NOMO-1 treated with dmso at 0.1 percent for 144 hours (cell line): ENCODE results near the gene ACOT8.
"Not testable (repeated sequence)": the region's sequence is repeated elsewhere in the genome, so short reads cannot be mapped to it uniquely, and the experiment has no call there.

Source experiments
- DNase-seq: peaks from one replicate; lab custom pipeline; 2025; ENCODE audit not compliant: unreplicated experiment; lab: John Stamatoyannopoulos, UW

The ACOT8 gene

GRCh38 chr20:45857114-45857881, at the start of gene ACOT8, which contains the start of gene ZSWIM3:
ACOT8 (minus strand) TSS chr20:45857392; CDS start chr20:45857315, 77 bp downstream.
ZSWIM3 (plus strand) TSS chr20:45857614; CDS start chr20:45857826, 212 bp downstream.
- peak; percentile 99 for DNase-seq

- no peak for DNase-seq
These were observed 48.4 kb upstream of the ACOT8 start for GRCh38 chr20:45905505-45906079.

DNA sequence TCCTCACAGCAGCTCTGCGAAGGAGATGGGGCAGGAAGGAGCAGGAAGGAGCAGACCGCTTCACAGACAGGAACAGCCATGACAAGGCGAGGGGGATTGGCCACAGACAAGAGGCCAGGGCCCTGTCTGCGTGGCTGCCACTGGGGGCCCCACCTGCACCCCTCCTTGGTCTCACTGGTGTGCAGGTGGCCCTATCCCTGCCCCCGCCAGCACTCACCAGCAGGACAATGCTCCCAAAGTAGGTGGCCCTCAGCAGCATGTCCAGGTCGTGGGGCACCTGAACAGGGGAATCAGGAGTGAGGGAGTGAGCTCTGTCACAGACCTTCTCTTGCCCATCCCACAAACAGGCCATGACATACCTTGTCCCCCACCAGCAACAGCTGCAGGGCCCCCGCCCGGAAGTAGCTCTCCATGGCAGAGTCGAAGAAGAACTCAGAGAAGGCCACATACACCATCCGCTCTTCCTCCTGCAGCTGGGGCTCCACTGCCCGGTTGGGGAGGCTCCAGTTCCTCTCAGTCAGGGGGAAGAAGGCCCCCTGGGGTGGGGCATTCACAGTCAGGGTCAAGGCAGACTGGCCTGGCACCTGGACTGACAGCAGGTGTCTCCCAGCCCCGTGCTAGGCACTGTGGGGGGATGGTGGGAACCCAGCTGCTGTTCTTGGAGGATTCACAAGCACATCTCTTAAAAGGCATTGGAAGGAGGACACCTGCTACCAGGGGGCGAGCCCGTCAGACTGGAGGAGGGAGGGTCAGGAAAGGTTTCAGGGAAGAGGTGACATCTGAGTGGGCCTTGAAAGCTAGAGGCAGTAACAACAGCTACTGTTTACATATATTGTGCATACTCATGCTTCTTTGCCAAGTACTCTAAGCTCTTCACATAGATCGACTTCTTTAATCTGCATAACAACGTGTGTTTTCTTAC, 47.7 kb upstream of the ACOT8 start:
- no peak for DNase-seq

GRCh38 chr20:45902199-45902701, 45.1 kb upstream of the ACOT8 start:
- DNase-seq, result no peak

- DNase-seq, result not testable (repeated sequence)
These were observed 44.1 kb upstream of the ACOT8 start for GRCh38 chr20:45901332-45901731.

- no peak for DNase-seq
These were observed 42.0 kb upstream of the ACOT8 start for GRCh38 chr20:45899046-45899835.

DNA sequence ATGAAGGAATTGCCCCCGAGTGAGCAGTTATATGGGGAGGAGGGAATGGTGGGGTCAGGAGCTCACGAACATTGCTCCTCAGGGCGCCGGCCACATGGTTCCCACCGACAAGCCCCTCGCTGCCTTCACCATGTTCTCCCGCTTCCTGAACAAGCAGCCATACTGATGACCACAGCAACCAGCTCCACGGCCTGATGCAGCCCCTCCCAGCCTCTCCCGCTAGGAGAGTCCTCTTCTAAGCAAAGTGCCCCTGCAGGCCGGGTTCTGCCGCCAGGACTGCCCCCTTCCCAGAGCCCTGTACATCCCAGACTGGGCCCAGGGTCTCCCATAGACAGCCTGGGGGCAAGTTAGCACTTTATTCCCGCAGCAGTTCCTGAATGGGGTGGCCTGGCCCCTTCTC, 41.1 kb upstream of the ACOT8 start:
- DNase-seq, result no peak

GRCh38 chr20:45897692-45898091, 40.5 kb upstream of the ACOT8 start:
- no peak for DNase-seq

DNA sequence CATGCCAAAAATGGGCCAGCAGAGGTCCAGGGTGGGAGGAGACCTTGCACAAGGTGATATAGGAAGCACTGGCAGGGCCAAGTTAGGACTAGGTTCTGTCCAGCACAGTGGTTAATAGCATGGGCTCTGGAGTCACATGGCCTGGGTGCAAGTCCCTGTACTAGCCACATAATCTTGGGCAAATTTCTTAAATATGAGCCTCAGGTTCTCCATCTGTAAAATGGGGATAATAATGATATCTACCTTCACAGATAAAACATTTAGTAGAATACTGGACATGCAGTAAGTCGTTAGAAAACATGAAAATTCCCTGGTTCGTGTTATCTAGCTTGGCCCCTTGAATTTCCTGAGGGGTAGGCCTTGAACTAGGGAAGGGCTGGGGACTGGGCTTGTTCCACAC, 40.1 kb upstream of the ACOT8 start:
- no peak for DNase-seq

DNA sequence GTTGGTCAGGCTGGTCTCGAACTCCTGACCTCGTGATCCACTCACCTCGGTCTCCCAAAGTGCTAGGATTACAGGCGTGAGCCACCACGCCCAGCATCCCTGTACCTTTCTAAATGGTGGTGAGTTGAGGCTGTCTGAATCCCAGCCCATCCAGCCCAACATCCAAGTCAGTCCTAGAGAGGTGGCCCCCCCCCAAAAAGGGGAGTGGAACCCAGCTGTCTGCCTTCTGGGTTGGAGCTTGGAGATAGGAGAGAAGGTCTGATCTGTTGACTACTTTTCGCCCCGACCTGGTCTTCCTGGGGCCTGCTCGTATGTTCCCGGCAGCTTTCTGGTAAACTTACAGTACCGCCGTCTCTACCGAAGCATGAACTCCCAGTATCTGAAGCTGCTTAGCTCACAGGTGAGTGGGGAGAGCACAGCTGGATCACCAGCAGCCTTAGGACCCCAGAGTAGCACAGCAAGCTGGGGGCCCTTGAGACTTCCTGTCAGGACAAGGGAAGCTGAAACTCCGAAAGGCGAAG, 39.5 kb upstream of the ACOT8 start:
- DNase-seq, result no peak

DNA sequence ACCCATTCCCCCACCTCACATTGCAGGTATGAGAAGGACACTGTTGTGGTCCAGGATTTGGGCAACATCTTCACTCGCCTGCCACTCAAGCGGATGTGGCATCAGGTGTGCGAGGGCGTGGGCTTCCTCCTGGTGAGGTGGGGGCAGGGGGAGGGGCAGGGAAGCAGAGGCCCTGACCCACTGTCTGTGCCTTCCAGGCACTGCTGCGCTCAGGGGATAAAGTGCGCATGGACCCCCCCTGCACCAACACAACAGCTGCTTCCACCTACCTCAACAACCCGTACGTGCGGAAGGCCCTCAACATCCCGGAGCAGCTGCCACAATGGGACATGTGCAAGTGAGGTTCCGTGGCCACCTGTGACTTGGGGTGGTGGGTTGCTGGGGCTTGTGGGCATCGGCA, 37.6 kb upstream of the ACOT8 start:
- DNase-seq, result no peak

DNA sequence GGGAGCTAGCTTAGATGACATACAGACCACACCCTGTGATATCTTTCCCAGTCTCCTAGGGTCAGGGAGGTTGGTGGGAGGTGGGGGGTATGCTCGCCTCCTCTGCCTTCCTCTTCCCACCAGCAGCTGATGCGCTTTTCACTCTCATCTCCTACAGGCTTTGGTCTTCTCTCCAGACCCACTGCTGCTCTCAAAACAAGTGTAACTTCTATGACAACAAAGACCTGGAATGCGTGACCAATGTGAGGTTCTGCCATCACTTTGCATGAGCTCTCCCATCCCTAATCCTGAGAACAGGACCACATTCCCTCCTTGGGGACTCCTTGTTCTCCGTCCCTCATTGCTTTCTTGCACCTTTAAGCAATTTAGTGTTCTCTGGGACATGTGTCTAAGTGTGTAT, 36.6 kb upstream of the ACOT8 start:
- DNase-seq, result no peak

- no peak for DNase-seq
These were observed 35.8 kb upstream of the ACOT8 start for GRCh38 chr20:45892828-45893500.

GRCh38 chr20:45892049-45892825, 35.0 kb upstream of the ACOT8 start:
- peak; percentile 15 for DNase-seq

- DNase-seq, result peak; percentile 67
These were observed 34.1 kb upstream of the ACOT8 start, which contains the start of the genes CTSA and NEURL2 for GRCh38 chr20:45890985-45891983. CTSA (plus strand) TSS chr20:45891335; CDS start chr20:45891569, 234 bp downstream. NEURL2 (minus strand) TSS chr20:45891208; CDS start chr20:45890991, 217 bp downstream.

DNA sequence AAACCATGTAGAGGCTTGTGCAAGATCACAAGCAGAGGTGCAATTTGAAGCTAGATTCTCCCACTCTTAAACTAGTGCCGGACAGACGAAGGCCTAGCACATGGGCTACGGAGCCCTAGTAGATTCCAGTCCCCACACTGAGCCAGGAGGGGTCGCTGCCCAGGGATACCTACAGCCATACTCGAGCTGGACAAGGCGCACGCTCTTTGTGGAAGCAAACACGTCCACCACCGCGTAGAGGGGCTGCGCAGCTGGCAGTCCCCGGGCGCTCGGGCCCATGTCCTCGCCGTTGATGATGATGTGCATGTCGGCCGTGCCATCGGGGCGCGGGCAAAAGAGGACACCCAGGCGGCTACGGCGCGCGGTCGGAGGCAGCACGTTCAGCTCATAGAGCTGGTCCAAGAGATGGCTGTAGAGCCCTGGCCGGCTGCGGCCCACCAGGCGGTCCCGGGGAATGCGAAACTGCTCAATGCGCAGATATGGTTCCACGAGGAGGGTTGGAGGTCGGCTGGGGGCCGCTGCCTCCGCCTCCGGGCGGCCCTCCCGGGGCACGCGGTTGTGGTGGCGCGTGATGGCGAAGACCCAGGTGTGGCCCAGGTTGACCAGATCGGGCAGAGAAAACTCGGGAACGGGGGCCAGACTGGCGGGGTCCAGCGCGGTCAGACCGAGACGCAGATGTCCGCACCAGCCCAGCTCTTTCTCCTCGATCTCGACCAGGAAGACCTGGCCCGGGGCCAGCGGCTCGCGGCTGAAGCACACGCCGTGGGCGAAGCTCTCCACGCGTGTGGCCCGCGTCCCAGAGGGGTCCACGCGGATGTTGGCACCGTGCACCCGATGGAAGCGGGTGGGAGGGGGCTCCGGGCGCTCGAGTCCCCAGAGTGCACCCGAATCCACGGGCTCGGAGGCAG, 33.1 kb upstream of the ACOT8 start:
- peak; percentile 21 for DNase-seq

GRCh38 chr20:45888681-45889080, 31.5 kb upstream of the ACOT8 start:
- no peak for DNase-seq
